H1 (cell line): ENCODE results near the gene FLNC.

ENCODE experiments used
- ASH2L ChIP-seq: fragments of 200-600, 300-600 bp; sonication (generic); IDR thresholded peaks from one replicate; pipeline ENCODE4 v1.7.1; 2017; ENCODE audit warnings: low read length
- BRCA1 ChIP-seq: IDR thresholded peaks from 2 replicates; pipeline ENCODE4 v1.6.1; 2012; ENCODE audit warnings: low read depth, low read length, improper control_type of control experiment
- KDM1A ChIP-seq: fragments of 200-600, 300-600 bp; sonication (generic); IDR thresholded peaks from 2 replicates; pipeline ENCODE4 v1.7.1; 2016; ENCODE audit warnings: mild to moderate bottlenecking, low read length, borderline replicate concordance
- MAFK ChIP-seq: IDR thresholded peaks from 2 replicates; pipeline ENCODE4 v1.6.1; 2012; ENCODE audit warnings: low read depth, mild to moderate bottlenecking, improper control_type of control experiment, low read length
- POLR2AphosphoS5 ChIP-seq: IDR thresholded peaks from 2 replicates; pipeline ENCODE4 v1.6.1; 2011; ENCODE audit warnings: low read depth, low read length
- TF ChIP-seq, protein P1 (sequence below), 3 experiments: IDR thresholded peaks; 1 replicate in 2 of 3; 2 replicates in 1 of 3; pipeline versions ENCODE4 v1.5.1 to v1.6.1; 2011; ENCODE audit warnings: low read length in 3 of 3, mild to moderate bottlenecking in 3 of 3, inconsistent platforms in 2 of 3, low read depth in 1 of 3, moderate library complexity in 1 of 3; ENCODE audit not compliant: insufficient read depth in 1 of 3; ENCODE audit errors: control extremely low read depth in 1 of 3

- no peak for TF ChIP-seq POLR2AphosphoS5
- no peak for TF ChIP-seq KDM1A
- TF ChIP-seq, protein P1, sequence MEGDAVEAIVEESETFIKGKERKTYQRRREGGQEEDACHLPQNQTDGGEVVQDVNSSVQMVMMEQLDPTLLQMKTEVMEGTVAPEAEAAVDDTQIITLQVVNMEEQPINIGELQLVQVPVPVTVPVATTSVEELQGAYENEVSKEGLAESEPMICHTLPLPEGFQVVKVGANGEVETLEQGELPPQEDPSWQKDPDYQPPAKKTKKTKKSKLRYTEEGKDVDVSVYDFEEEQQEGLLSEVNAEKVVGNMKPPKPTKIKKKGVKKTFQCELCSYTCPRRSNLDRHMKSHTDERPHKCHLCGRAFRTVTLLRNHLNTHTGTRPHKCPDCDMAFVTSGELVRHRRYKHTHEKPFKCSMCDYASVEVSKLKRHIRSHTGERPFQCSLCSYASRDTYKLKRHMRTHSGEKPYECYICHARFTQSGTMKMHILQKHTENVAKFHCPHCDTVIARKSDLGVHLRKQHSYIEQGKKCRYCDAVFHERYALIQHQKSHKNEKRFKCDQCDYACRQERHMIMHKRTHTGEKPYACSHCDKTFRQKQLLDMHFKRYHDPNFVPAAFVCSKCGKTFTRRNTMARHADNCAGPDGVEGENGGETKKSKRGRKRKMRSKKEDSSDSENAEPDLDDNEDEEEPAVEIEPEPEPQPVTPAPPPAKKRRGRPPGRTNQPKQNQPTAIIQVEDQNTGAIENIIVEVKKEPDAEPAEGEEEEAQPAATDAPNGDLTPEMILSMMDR (IDR thresholded peaks at IDR 0.05; ENCODE audit: control extremely low read depth in 1 of 3, insufficient read depth in 1 of 3, low read depth in 1 of 3, low read length in 3 of 3), result no peak
- no peak for TF ChIP-seq ASH2L
- TF ChIP-seq BRCA1, result no peak
- no peak for TF ChIP-seq MAFK
Measured at GRCh38 chr7:128801667-128802418, 28.4 kb upstream of the FLNC start.
